ENCODE results near the gene ACTRT3.

Gene ACTRT3

GRCh38 chr3:169754711-169755110 lies 14.7 kb downstream of the ACTRT3 start:
- TF ChIP-seq CTCF (IDR thresholded peaks at IDR 0.05) = no peak

- no peak for TF ChIP-seq CTCF (IDR thresholded peaks at IDR 0.05)
Measured at GRCh38 chr3:169751875-169752274, 17.5 kb downstream of the ACTRT3 start.

DNA sequence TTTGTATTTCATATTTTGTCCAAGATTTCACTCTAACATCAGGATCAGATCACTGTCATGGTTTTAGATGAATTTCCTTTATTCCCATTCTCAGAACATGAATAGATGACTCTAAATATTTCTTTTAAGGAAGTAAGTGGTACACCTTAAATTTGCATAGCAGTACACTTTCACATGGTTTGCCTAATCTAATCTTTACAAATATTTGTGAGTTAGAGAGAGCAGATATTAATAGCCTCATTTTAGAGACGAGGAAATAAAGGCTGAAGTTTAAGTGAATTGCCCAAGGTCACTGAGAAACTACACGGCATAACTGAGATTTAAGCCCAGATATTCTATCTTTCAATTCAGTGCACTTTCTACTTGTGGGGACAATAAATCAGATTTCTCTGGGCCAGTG lies 18.7 kb downstream of the ACTRT3 start:
- no peak for TF ChIP-seq CTCF (IDR thresholded peaks at IDR 0.05)

GRCh38 chr3:169748670-169749069 lies 20.7 kb downstream of the ACTRT3 start:
- no peak for TF ChIP-seq CTCF (IDR thresholded peaks at IDR 0.05)

GRCh38 chr3:169746924-169747323 lies 22.4 kb downstream of the ACTRT3 start:
- TF ChIP-seq CTCF (IDR thresholded peaks at IDR 0.05) = no peak

- peak; percentile 57; the same call in 1 of the 2 replicates for TF ChIP-seq CTCF (IDR thresholded peaks at IDR 0.05)
Measured at GRCh38 chr3:169744366-169745054, 24.9 kb downstream of the ACTRT3 start.

GRCh38 chr3:169739067-169739466 lies 30.3 kb downstream of the ACTRT3 start:
- TF ChIP-seq CTCF (IDR thresholded peaks at IDR 0.05) = no peak

- no peak for TF ChIP-seq CTCF (IDR thresholded peaks at IDR 0.05)
Measured at GRCh38 chr3:169722724-169723123, 46.6 kb downstream of the ACTRT3 start.
